Gastrocnemius medialis (tissue), 4 donors: ENCODE measurements around the gene HNRNPC.

Experiments used
- POLR2A ChIP-seq, 2 donors: fragments of 450-650 bp; IDR thresholded peaks; one replicate each; pipeline ENCODE4 v1.6.1; 2017; ENCODE audit warnings: antibody characterized with exemption in 2 of 2, mild to moderate bottlenecking in 2 of 2, moderate library complexity in 2 of 2
- TF ChIP-seq, protein P1 (sequence below), 5 experiments: fragments of 450-650 bp in 3 of 5; fragments of 200-600 bp in 2 of 5; sonication (generic) in 2 of 5; IDR thresholded peaks in 4 of 5; conservative IDR thresholded peaks in 1 of 5; 1 replicate in 4 of 5; 2 replicates in 1 of 5; pipeline ENCODE4 v1.5.1; 2016 to 2019; ENCODE audit warnings: antibody characterized with exemption in 5 of 5, mild to moderate bottlenecking in 3 of 5, moderate library complexity in 3 of 5

DNA sequence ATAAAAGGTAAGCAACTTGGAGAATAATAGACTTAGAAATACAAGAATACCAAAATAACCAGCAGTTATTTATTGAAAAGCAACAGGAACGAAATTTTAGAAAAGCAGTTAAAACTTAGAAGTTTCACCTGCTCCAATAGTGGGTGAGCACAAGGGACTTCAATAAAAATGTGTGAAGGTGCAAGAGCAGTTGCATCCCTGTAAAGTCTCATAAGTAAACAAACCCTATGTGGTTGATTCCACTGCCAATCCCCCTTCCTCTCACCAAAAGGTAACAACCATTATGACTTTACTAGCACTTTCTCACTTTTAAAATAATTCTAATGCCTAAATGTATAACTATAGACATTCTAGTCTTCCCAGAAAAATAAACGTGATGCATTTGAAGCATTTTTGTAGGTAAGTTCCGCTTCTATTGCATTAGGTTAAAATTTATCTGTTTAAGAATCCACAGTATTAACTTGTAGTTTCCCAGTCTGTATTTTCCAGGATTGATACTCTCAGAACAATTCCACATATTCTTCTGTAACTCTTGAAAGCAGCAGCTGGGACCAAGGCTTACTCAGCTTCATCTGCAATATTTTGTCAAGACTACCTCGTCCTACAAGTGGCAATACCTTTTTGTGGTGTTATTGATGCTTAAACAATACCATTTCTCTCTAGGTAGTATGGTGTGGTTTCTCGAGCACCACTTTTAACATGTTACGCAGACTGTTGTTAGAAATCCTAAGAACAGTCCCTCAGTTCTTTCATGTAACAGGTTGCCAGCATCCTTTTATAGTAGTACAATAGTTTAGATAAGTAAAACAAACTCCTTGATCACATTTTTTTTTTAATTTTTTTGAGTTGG, 32.1 kb downstream of the HNRNPC start:
- TF ChIP-seq, protein P1, sequence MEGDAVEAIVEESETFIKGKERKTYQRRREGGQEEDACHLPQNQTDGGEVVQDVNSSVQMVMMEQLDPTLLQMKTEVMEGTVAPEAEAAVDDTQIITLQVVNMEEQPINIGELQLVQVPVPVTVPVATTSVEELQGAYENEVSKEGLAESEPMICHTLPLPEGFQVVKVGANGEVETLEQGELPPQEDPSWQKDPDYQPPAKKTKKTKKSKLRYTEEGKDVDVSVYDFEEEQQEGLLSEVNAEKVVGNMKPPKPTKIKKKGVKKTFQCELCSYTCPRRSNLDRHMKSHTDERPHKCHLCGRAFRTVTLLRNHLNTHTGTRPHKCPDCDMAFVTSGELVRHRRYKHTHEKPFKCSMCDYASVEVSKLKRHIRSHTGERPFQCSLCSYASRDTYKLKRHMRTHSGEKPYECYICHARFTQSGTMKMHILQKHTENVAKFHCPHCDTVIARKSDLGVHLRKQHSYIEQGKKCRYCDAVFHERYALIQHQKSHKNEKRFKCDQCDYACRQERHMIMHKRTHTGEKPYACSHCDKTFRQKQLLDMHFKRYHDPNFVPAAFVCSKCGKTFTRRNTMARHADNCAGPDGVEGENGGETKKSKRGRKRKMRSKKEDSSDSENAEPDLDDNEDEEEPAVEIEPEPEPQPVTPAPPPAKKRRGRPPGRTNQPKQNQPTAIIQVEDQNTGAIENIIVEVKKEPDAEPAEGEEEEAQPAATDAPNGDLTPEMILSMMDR (IDR thresholded peaks at IDR 0.05 in 4 of 5, conservative IDR thresholded peaks at IDR 0.05 in 1 of 5): no peak
- no peak for TF ChIP-seq POLR2A (IDR thresholded peaks at IDR 0.05)
